SIG-M5 treated with dmso at 0.1 percent for 504 hours (cell line): ENCODE measurements around the gene UBQLN3.

ENCODE experiments used
- DNase-seq: peaks from one replicate; lab custom pipeline; 2025; ENCODE audit not compliant: unreplicated experiment; lab: John Stamatoyannopoulos, UW

The UBQLN3 gene

DNA sequence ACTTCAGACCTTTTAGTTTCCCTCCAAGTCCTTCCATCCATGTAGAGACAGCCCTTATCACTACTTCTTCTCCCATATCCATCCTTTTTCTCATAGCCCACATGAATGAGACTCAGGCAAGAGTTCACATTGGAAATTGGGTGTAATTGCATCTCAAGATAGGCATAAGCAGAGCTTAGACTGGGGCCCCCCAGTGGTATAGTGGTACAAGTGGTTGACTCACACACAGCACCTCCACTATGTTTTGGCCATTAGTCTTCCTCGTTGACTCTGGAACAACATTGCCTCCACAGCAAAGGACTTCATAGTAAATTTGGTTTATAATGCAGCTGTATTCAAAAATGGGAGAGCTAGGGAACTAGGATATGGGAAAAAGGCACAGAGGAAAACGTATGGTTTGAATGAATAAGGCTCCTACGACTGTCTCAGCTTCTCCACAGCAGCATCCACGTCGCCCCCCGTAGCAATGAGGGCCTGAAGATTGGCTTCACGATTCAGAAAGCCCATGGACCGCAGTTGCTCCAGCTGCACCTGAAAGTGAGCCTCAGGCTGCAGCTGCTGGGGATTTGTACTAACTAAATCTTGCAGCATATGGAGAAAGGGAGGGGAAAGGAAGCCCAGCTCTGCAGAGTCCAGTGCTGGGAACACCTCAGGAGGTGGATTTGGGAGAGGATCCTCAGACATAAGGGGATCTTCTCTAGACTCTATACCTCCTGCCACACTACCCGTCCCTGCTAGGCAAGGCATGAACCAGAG, 2.4 kb downstream of the UBQLN3 start:
- no peak for DNase-seq

DNA sequence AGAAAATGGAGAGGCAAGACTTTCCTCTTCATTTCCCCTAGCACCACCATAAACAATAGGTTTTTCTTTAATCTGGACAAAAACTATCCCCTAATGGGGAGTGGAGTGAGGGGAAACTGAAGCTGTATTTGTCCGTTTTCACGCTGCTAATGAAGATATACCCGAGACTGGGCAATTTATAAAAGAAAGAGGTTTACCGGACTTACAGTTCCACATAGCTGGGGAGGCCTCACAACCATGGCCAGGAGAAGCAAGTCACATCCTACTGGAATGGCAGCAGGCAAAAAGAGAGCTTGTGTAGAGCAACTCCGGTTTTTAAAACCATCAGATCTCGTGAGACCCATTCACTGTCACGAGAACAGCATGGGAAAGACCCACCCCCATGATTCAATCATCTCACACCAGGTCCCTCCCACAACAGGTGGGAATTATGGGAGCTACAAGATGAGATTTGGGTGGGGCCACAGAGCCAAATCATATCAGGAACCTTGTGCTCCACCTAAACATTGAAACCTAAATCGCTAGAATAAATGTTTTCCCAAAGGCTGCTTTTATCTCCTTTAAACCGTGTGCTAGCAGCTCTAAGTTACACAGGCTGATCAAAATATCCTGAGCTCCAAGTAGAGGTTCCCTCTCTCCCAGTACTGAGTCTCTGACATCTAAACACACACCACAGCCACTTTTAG, 4.3 kb downstream of the UBQLN3 start:
- DNase-seq = no peak

DNA sequence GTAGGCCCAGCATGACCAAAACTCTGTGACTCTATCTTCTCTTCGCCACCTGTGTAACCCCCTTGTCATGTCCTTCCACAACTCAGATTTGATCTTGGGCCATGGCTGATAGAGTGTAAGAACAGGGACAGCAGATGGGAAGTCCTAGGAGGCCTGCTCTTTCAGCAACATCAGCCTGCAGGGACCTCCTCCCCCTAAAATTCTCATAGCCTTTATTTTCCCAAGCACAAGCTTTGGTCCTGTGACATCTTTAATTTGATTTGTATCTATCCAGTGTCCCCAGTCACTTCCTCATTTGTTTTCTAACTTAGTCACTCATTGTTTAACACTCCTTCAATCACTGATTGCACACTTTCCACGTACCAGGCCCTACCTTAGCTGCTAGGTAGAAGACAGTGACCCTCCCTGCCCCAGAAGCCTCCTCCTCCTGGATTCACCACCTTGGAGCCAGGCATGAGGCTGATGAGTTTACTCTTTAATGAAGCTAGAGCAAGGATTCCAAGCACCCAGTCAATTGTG, 5.3 kb downstream of the UBQLN3 start:
- no peak for DNase-seq

DNA sequence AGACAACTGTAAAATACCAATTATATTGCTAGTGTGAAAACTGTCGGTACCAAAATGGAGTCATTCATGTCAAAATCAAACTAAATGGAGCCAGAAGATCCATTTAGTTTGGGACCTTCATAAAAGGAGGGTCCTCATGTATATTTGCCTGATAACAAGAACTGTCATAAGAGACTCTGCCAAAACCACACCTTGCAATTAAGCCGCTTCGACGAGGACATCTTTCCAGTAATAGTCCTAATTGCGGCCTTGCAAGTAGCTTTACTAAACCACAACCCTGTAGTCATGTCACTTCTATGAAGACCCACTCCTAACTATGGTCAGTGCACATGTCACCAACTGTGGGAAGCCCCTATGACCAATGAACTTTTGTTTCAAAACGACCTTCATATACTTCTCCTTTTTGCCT, 9.4 kb downstream of the UBQLN3 start:
- DNase-seq = no peak

DNA sequence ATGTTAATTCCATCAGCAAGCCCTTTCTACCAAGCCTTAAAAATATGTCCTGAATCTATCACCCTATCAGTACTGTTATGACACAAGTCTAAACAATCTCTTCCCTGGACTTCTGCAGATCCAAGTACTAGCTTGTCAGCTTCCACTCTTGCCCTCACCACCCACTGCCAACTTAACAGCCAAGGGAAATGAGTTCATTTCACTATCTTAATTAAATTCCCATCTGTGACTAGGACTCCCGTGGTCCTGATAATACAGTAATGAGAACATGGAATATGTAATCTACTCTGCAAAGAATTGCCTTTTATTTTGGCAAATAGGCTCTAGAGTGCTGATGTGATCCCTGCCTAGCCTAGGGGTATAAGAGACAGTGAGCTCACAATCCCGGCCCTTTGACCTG, 10.1 kb downstream of the UBQLN3 start:
- no peak for DNase-seq

DNA sequence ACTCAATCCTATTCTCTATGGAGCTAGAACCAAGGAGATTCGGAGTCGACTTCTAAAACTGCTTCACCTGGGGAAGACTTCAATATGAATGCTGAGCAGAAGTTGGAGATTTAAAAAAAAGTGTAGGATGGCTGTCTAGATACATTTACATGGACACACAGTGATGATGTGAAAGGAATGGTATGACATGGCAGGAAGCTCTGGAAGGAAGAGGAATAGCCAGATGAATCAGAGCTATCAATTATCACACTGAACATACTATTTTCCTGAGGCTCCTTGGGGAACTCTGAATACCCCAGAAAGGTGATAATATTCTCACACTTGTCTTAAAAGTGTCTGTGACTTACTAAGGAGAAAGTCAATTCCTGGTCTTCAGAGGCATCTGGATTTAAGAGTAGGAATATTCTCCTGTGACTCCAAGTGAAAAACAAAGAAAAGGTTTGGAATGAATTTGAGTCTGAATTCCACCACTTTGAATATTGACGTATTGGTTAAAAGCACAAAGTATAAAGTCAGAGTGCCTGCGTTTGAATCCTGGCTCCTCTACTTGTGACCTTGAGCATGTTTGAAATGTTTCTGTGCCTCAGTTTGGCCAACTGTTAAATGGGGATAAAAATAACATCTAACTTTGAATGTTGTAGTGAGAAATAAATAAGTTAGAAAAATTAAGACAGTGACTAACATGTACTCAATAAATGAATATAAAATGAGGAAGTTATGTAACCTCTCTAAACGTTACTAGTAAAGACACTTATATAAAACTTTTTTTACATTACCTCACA, 20.0 kb downstream of the UBQLN3 start:
- no peak for DNase-seq

DNA sequence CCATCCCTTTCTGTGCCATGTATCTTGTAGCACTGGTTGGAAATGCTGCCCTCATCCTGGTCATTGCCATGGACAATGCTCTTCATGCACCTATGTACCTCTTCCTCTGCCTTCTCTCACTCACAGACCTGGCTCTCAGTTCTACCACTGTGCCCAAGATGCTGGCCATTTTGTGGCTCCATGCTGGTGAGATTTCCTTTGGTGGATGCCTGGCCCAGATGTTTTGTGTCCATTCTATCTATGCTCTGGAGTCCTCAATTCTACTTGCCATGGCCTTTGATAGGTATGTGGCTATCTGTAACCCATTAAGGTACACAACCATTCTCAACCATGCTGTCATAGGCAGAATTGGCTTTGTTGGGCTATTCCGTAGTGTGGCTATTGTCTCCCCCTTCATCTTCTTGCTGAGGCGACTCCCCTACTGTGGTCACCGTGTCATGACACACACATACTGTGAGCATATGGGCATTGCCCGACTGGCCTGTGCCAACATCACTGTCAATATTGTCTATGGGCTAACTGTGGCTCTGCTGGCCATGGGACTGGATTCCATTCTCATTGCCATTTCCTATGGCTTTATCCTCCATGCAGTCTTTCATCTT, 20.9 kb downstream of the UBQLN3 start:
- no peak for DNase-seq

DNA sequence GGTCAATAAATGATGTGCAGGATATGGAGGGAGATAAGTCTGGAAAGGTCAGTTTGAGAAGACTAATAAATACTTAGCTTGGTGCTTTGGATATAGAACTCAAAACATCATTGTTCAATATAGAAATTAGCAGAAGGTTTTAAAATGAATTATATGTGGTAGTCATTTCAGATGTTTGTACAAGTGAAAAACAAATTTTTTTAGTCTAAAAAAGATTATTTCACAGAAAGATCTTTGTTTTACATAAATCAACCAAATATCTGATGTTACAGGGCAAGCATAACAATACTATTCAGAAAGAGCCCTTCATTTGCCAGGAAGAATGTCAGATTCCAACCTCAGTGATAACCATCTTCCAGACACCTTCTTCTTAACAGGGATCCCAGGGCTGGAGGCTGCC, 21.4 kb downstream of the UBQLN3 start, which contains the start of gene OR52D1:
OR52D1 (plus strand) TSS at position 301 of the 400 bp plus-strand sequence; CDS start at position 323, 22 bp downstream.
- DNase-seq = no peak

DNA sequence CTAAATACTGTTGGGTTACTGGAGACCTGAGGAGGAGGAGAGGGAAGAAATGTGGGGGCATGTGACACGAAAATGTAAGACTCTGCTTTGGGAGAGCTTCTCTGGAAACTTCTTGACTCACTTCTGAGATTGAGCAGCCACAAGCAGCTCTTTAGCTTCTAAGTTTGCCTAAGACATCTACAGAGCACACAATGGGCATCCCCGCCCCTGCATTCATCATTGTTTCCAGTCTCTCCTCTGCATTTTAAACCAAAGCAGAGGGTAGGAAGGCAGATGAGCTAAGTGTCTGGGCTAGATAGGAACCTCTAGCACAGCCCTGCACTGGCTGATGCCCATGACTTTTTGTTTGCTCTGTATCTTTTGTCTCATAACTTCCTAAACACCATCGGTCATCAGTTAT, 23.3 kb downstream of the UBQLN3 start:
- no peak for DNase-seq

DNA sequence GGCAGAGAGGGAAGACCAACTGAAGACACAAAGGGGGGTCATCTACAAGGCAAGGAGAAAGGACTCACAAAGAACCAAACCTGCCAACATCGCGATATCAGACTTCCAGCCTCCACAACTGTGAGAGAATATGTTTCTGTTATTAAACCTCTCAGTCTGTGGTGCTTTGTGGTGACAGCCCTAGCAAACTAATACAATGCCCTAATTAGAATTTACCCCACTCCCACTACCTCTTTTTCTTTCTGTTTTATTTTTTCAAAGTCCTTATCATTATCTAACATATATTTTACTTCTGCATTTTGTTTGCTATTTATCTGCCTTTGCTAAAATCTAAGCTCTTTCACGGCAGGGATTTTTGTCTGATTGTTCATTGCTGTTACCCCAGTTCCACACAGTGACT, 23.8 kb downstream of the UBQLN3 start:
- DNase-seq = no peak

DNA sequence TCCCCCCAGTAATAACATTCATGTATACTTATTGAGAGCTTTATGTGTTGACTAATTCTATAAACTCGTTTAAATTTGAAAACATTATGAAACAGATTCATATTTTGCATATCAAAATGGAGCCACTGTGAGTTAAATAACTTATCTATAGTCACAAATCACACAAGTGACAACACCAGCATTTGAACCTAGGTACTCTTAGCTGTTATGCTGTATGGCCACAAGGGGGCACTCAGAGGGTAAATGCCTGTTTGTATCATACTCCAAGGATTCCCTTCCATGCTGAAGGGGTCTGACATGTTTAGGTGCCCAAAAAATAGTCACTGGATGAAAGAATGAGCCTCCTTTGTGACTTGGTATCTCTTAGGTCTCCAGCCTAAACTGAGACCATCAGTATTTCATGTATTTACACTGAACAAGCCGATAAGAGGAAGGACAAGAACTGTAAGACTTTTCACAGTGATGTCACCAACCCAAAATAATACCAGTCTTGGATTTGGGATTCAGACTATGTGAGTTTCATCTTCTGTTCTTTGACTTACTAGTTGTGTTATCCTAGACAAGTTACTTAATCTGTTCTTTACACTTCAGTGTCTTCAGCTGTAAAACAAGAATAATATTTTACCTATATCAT, 33.5 kb downstream of the UBQLN3 start:
- DNase-seq = peak; percentile 35

- DNase-seq = no peak
Measured at GRCh38 chr11:5473921-5474320, 35.8 kb downstream of the UBQLN3 start.

DNA sequence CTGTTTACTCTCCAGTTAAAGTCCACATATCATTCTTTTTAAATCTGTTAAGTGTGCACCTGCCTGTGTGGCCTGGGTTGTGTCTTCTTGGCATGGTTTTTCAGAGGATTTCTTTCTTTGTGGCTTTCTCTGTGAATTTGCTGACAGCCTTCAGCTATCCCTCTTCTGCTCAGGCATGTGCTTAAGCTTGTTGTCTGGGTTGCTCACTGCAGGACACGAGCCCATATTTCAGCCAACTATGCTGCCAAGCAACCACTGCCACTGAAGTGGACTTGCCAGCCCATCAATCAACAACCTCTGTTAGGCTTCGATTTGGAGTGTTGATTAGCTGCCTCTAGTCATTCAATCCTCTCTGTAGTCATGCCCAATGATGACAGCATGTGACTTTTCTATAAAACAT, 42.2 kb downstream of the UBQLN3 start:
- no peak for DNase-seq

DNA sequence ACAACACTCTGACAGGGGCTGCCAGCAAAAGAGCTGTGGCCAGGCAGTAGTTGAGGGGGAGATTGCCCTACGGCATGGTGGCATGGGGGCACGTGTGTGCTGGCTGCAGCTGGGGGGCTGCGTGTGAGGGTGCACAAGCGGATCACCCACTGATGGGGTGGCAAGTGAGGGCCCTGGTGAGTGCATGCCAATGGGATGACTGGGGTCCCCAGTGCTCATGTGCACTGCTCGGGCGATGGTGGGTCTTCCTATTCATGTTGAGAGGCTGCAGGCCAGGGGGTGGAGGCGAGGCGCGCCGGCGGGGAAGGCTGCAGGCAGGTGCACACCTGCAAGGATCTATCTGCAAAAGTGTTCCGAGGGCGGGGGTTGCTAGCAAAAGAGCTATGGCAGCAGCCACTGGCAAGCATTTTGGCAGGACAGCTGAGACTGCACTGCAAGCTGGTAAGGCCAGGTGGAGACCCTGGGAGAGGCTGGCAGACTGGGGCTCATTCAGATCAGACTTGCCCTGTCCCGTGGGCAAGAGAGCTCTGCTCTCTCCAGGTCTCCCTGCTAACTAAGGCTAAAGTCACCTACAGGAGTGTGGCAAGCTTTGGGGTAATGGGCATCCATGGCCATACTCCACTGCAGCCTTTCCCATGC, 48.7 kb downstream of the UBQLN3 start:
- no peak for DNase-seq
